Measurements from ENCODE around the gene MAPKAP1. TPM values are rescaled to one million over a fixed set of nuclear protein-coding genes. Genes with fewer than 3 reads are reported as not detected.

MAPKAP1 gene
- total RNA-seq, 1 donor from 2014 or later = 74.6 TPM

DNA sequence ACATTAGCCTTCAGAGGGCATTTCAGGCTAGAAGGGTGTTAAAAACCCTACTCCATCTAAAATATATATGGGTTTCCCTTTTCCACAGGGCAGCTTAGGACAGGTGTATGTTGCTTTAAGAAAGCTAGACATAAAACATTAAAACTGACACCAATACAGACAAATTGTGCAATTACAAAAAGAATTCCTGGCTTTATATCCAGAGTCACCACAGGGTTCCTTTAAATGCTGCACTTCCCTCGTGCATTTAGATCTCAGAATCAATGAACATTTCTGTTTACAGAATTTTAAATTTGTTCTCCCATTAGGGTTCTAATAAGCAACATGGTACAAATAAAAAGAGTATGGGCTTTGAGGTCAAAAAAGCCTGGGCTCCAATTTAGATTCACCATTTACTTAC is 170.2 kb downstream of the MAPKAP1 start:
- Mint-ChIP-seq H3K27ac (no peak overlapping the region), H3K4me1 (ENCODE audit: low read depth) (peaks cover 13% of the 10 kb centered on the region), H3K9me3 (ENCODE audit: low read depth) (no peaks in the 10 kb centered on the region), H3K27me3 (no peaks in the 10 kb centered on the region), H3K4me3 (ENCODE audit: low read depth) (no peak overlapping the region), H3K36me3 (ENCODE audit: insufficient read depth) (peaks cover 8% of the 10 kb centered on the region)
- TF ChIP-seq, protein P1, sequence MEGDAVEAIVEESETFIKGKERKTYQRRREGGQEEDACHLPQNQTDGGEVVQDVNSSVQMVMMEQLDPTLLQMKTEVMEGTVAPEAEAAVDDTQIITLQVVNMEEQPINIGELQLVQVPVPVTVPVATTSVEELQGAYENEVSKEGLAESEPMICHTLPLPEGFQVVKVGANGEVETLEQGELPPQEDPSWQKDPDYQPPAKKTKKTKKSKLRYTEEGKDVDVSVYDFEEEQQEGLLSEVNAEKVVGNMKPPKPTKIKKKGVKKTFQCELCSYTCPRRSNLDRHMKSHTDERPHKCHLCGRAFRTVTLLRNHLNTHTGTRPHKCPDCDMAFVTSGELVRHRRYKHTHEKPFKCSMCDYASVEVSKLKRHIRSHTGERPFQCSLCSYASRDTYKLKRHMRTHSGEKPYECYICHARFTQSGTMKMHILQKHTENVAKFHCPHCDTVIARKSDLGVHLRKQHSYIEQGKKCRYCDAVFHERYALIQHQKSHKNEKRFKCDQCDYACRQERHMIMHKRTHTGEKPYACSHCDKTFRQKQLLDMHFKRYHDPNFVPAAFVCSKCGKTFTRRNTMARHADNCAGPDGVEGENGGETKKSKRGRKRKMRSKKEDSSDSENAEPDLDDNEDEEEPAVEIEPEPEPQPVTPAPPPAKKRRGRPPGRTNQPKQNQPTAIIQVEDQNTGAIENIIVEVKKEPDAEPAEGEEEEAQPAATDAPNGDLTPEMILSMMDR (IDR thresholded peaks at IDR 0.05; ENCODE audit: unreplicated experiment) = no peak
- no peak for DNase-seq (ENCODE audit: low spot score, unreplicated experiment)

- H3K27ac Mint-ChIP-seq = no peak overlapping the region
- peaks cover 4% of the 10 kb centered on the region for H3K36me3 Mint-ChIP-seq (ENCODE audit: insufficient read depth)
- H3K27me3 Mint-ChIP-seq = no peaks in the 10 kb centered on the region
- H3K4me1 Mint-ChIP-seq (ENCODE audit: low read depth) = peaks cover 13% of the 10 kb centered on the region
- H3K4me3 Mint-ChIP-seq (ENCODE audit: low read depth) = no peak overlapping the region
- no peaks in the 10 kb centered on the region for H3K9me3 Mint-ChIP-seq (ENCODE audit: low read depth)
- no peak for DNase-seq (ENCODE audit: low spot score, unreplicated experiment)
- TF ChIP-seq, protein P1 (IDR thresholded peaks at IDR 0.05; ENCODE audit: unreplicated experiment) = no peak
Observed at GRCh38 chr9:125536167-125536772, 170.7 kb downstream of the MAPKAP1 start.

- H3K4me1 Mint-ChIP-seq (ENCODE audit: low read depth) = peaks cover 11% of the 10 kb centered on the region
- no peak overlapping the region for H3K4me3 Mint-ChIP-seq (ENCODE audit: low read depth)
- H3K27ac Mint-ChIP-seq = no peak overlapping the region
- no peak for DNase-seq (ENCODE audit: low spot score, unreplicated experiment)
- H3K27me3 Mint-ChIP-seq = no peaks in the 10 kb centered on the region
- peaks cover 3% of the 10 kb centered on the region for H3K36me3 Mint-ChIP-seq (ENCODE audit: insufficient read depth)
- TF ChIP-seq, protein P1 (IDR thresholded peaks at IDR 0.05; ENCODE audit: unreplicated experiment) = no peak
- H3K9me3 Mint-ChIP-seq (ENCODE audit: low read depth) = no peaks in the 10 kb centered on the region
Observed at GRCh38 chr9:125534971-125535701, 171.9 kb downstream of the MAPKAP1 start.

DNA sequence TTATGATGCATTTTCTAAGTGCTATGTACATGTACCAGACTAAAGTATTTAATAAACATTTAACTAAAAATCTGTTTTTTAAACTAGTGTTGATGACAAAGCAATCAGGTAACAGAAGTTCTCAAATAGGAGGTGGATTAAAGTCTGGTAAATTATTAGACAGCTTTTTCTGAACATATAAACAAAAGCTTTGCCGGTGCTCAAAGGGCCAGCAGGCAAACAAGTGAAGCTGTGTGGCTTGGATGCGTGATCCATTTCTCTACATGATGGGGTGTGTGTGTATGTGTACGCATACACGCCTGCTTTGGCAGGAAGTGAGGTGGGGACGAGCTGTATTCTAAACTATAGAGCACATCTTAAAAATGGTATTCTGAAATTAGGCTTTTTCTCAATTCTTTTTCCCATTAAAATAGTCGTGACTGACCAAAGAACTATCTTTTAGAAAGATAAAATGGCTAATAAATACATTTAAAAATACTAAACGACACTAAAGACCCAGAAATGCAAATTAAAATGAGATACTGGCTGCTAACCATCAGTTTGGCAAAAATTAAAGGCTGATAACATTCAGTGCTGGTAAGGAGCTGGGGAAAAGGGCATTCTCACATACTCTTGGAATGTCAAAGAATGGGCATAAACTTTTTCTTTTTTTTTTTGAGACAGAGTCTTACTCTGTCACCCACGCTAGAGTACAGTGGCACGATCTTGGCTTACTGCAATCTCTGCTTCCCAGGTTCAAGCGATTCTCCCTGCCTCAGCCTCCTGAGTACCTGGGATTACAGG is 174.0 kb downstream of the MAPKAP1 start:
- Mint-ChIP-seq H3K4me3 (ENCODE audit: low read depth) (no peak overlapping the region), H3K27me3 (no peaks in the 10 kb centered on the region), H3K27ac (peak overlapping the region; percentile 83), H3K9me3 (ENCODE audit: low read depth) (no peaks in the 10 kb centered on the region), H3K36me3 (ENCODE audit: insufficient read depth) (peaks cover 2% of the 10 kb centered on the region), H3K4me1 (ENCODE audit: low read depth) (peaks cover 9% of the 10 kb centered on the region)
- TF ChIP-seq, protein P1 (IDR thresholded peaks at IDR 0.05; ENCODE audit: unreplicated experiment) = no peak
- DNase-seq (ENCODE audit: low spot score, unreplicated experiment) = no peak

DNA sequence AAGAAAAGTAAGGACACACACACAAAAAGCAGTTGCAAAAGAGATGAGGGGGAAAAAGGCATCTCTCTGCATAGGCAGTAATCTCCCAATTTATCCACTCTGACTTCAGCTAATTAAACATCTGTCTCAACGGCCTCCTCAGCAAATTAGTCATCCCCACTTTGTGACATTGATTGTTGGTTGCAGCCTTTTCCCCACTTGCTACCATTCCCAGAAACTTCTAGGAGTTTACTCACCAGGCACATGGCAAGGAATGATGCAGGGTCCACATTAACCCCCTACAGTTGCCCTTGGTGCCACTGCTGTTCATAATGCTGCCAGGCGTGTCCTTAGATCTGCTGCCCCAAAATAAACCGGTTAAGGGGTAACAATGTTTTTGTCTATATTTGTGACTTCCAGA is 174.6 kb downstream of the MAPKAP1 start:
- Mint-ChIP-seq H3K27ac (no peak overlapping the region), H3K27me3 (no peaks in the 10 kb centered on the region), H3K4me1 (ENCODE audit: low read depth) (peaks cover 9% of the 10 kb centered on the region), H3K36me3 (ENCODE audit: insufficient read depth) (peaks cover 4% of the 10 kb centered on the region), H3K9me3 (ENCODE audit: low read depth) (no peaks in the 10 kb centered on the region), H3K4me3 (ENCODE audit: low read depth) (no peak overlapping the region)
- no peak for DNase-seq (ENCODE audit: low spot score, unreplicated experiment)
- TF ChIP-seq, protein P1 (IDR thresholded peaks at IDR 0.05; ENCODE audit: unreplicated experiment) = no peak

All from progenitor cell of endocrine pancreas (in vitro differentiated cells).